GM21360 (cell line): Measurements from ENCODE around the gene MZF1.

ENCODE experiments used
- ATAC-seq: cut with Tn5 transposase; IDR thresholded peaks from one replicate; pipeline ENCODE4 v1.9.1; 2021; ENCODE audit warnings: mild to moderate bottlenecking, moderate library complexity; ENCODE audit not compliant: unreplicated experiment

The MZF1 gene

GRCh38 chr19:58570770-58571574, 2.2 kb downstream of the MZF1 start:
- no peak for ATAC-seq

- no peak for ATAC-seq
These were observed 3.0 kb downstream of the MZF1 start for GRCh38 chr19:58569943-58570670.

- ATAC-seq, result no peak
These were observed 3.8 kb downstream of the MZF1 start for GRCh38 chr19:58569191-58569942.

GRCh38 chr19:58568453-58569130, 4.5 kb downstream of the MZF1 start:
- ATAC-seq, result no peak

GRCh38 chr19:58566989-58567388, 6.1 kb downstream of the MZF1 start:
- ATAC-seq, result no peak

- ATAC-seq, result no peak
These were observed 9.3 kb downstream of the MZF1 start for GRCh38 chr19:58563823-58564222.

GRCh38 chr19:58563034-58563573, 10.0 kb downstream of the MZF1 start:
- no peak for ATAC-seq

GRCh38 chr19:58562122-58563033, 10.8 kb downstream of the MZF1 start:
- ATAC-seq, result no peak

- no peak for ATAC-seq
These were observed 11.6 kb downstream of the MZF1 start for GRCh38 chr19:58561373-58562121.

GRCh38 chr19:58560921-58561320, 12.2 kb downstream of the MZF1 start:
- no peak for ATAC-seq

GRCh38 chr19:58560007-58560887, 12.9 kb downstream of the MZF1 start:
- no peak for ATAC-seq

- ATAC-seq, result no peak
These were observed 13.7 kb downstream of the MZF1 start for GRCh38 chr19:58559275-58560006.

GRCh38 chr19:58558623-58559274, 14.4 kb downstream of the MZF1 start:
- ATAC-seq, result peak; percentile 46

GRCh38 chr19:58558066-58558622, 15.0 kb downstream of the MZF1 start, which contains the start of gene UBE2M:
TSS of gene UBE2M (minus strand) at chr19:58558611. CDS start at chr19:58558381, 230 bp downstream.
- ATAC-seq, result peak; percentile 0

- no peak for ATAC-seq
These were observed 15.7 kb downstream of the MZF1 start for GRCh38 chr19:58557221-58558065.
